ENCODE data around the gene ETFA.

The ETFA gene

GRCh38 chr15:76168237-76168984 lies 142.9 kb downstream of the ETFA start:
- no peak for DNase-seq

GRCh38 chr15:76165951-76166350 lies 145.3 kb downstream of the ETFA start:
- DNase-seq: no peak
